HEK293 (cell line): ENCODE measurements around the gene ORMDL1.

Experiments used
- CTCF ChIA-PET: fragments of 350-600 bp; formaldehyde crosslinking; extraction: SDS; loops from one replicate; lab custom pipeline; 2021; ENCODE audit warnings: antibody characterized with exemption; lab: Yijun Ruan, JAX
- POLR2A ChIA-PET: fragments of 300-600 bp; formaldehyde crosslinking; extraction: SDS; loops from one replicate; lab custom pipeline; 2020; ENCODE audit warnings: antibody characterized with exemption, inconsistent platforms; lab: Yijun Ruan, JAX
- H3K27ac ChIP-seq: fragments of 200-500 bp; sonication (Bioruptor generic); 2 replicates; pipeline ENCODE4 v1.5.1; 2014; ENCODE audit warnings: low read depth, low read length, control low read depth, inconsistent platforms; ENCODE audit errors: extremely low read depth
- H3K36me3 ChIP-seq, 2 experiments: fragments of 200-500 bp in 1 of 2; sonication (Bioruptor generic) in 1 of 2; 1 replicate in 1 of 2; 2 replicates in 1 of 2; pipeline ENCODE4 v1.5.1; 2014 to 2017; ENCODE audit warnings: inconsistent platforms in 2 of 2, low read length in 2 of 2; ENCODE audit not compliant: control insufficient read depth in 2 of 2, insufficient read depth in 1 of 2
- H3K4me1 ChIP-seq: fragments of 200-500 bp; sonication (Bioruptor generic); 2 replicates; pipeline ENCODE4 v1.5.1; 2014; ENCODE audit warnings: mild to moderate bottlenecking, low read length, inconsistent platforms; ENCODE audit not compliant: control insufficient read depth, insufficient read depth
- H3K4me3 ChIP-seq: 2 replicates; pipeline ENCODE4 v1.5.1; 2011; ENCODE audit warnings: low read depth, mild to moderate bottlenecking, control low read depth, low read length, moderate library complexity
- H3K9me3 ChIP-seq: fragments of 200-500 bp; sonication (Bioruptor generic); 2 replicates; pipeline ENCODE4 v1.5.1; 2014; ENCODE audit warnings: low read depth, low read length, inconsistent platforms; ENCODE audit not compliant: control insufficient read depth, insufficient read depth
- BCL11A ChIP-seq: fragments of 450-650 bp; formaldehyde crosslinking; IDR thresholded peaks from 2 replicates; pipeline ENCODE4 v1.5.1; 2016; ENCODE audit warnings: low read depth, missing biosample characterization, missing genetic modification characterization
- MYNN ChIP-seq: fragments of 450-650 bp; formaldehyde crosslinking; IDR thresholded peaks from 2 replicates; pipeline ENCODE4 v1.5.1; 2016; ENCODE audit warnings: missing biosample characterization, missing genetic modification characterization, borderline replicate concordance
- OSR2 ChIP-seq: fragments of 450-650 bp; formaldehyde crosslinking; IDR thresholded peaks from 2 replicates; pipeline ENCODE4 v1.5.1; 2016; ENCODE audit warnings: missing biosample characterization, missing genetic modification characterization
- RBAK ChIP-seq: fragments of 450-650 bp; formaldehyde crosslinking; IDR thresholded peaks from 2 replicates; pipeline ENCODE4 v1.5.1; 2016; ENCODE audit warnings: missing biosample characterization, missing genetic modification characterization
- SCRT2 ChIP-seq: fragments of 450-650 bp; formaldehyde crosslinking; IDR thresholded peaks from 2 replicates; pipeline ENCODE4 v1.5.1; 2016; ENCODE audit warnings: missing biosample characterization, missing genetic modification characterization
- TRIM28 ChIP-seq: IDR thresholded peaks from 2 replicates; pipeline ENCODE4 v1.6.1; 2011; ENCODE audit warnings: low read length, control low read depth, borderline replicate concordance
- ZBTB11 ChIP-seq: fragments of 450-650 bp; formaldehyde crosslinking; conservative IDR thresholded peaks from 2 replicates; pipeline ENCODE4 v1.5.1; 2016; ENCODE audit warnings: low read depth, missing biosample characterization, missing genetic modification characterization
- ZBTB7A ChIP-seq: fragments of 450-650 bp; formaldehyde crosslinking; IDR thresholded peaks from 2 replicates; pipeline ENCODE4 v1.5.1; 2016; ENCODE audit warnings: low read depth, missing biosample characterization, missing genetic modification characterization
- ZNF132 ChIP-seq: fragments of 450-650 bp; formaldehyde crosslinking; IDR thresholded peaks from 2 replicates; pipeline ENCODE4 v1.5.1; 2017; ENCODE audit warnings: missing biosample characterization, missing genetic modification characterization, borderline replicate concordance
- ZNF175 ChIP-seq: fragments of 450-650 bp; formaldehyde crosslinking; IDR thresholded peaks from 2 replicates; pipeline ENCODE4 v1.5.1; 2016; ENCODE audit warnings: missing biosample characterization, missing genetic modification characterization
- ZNF416 ChIP-seq: fragments of 450-650 bp; formaldehyde crosslinking; IDR thresholded peaks from 2 replicates; pipeline ENCODE4 v1.5.1; 2016; ENCODE audit warnings: missing biosample characterization, missing genetic modification characterization
- ZNF426 ChIP-seq: fragments of 450-650 bp; formaldehyde crosslinking; IDR thresholded peaks from 2 replicates; pipeline ENCODE4 v1.5.1; 2017; ENCODE audit warnings: missing biosample characterization, missing genetic modification characterization, mild to moderate bottlenecking, inconsistent platforms, moderate library complexity
- ZNF513 ChIP-seq: fragments of 450-650 bp; IDR thresholded peaks from 2 replicates; pipeline ENCODE4 v1.5.1; 2018; ENCODE audit warnings: missing biosample characterization, missing genetic modification characterization
- ZNF514 ChIP-seq: fragments of 450-650 bp; formaldehyde crosslinking; IDR thresholded peaks from 2 replicates; pipeline ENCODE4 v1.5.1; 2016; ENCODE audit warnings: missing biosample characterization, missing genetic modification characterization
- ZNF560 ChIP-seq: fragments of 450-650 bp; formaldehyde crosslinking; IDR thresholded peaks from 2 replicates; pipeline ENCODE4 v1.5.1; 2017; ENCODE audit warnings: missing biosample characterization, missing genetic modification characterization, borderline replicate concordance
- ZNF561 ChIP-seq: fragments of 450-650 bp; IDR thresholded peaks from 2 replicates; pipeline ENCODE4 v1.5.1; 2018; ENCODE audit warnings: missing biosample characterization, missing genetic modification characterization, borderline replicate concordance
- ZNF596 ChIP-seq: fragments of 450-650 bp; IDR thresholded peaks from 2 replicates; pipeline ENCODE4 v1.5.0; 2018; ENCODE audit warnings: missing biosample characterization, mild to moderate bottlenecking, missing genetic modification characterization, moderate library complexity
- ZNF704 ChIP-seq: fragments of 450-650 bp; formaldehyde crosslinking; IDR thresholded peaks from 2 replicates; pipeline ENCODE4 v1.5.1; 2016; ENCODE audit warnings: missing biosample characterization, missing genetic modification characterization
- ZNF830 ChIP-seq: fragments of 450-650 bp; IDR thresholded peaks from 2 replicates; pipeline ENCODE4 v1.5.0; 2018; ENCODE audit warnings: missing biosample characterization, missing genetic modification characterization, low read depth, mild to moderate bottlenecking, moderate library complexity
- ZNF843 ChIP-seq: fragments of 450-650 bp; formaldehyde crosslinking; IDR thresholded peaks from 2 replicates; pipeline ENCODE4 v1.5.1; 2016; ENCODE audit warnings: missing biosample characterization, missing genetic modification characterization
- ZXDB ChIP-seq: fragments of 450-650 bp; formaldehyde crosslinking; IDR thresholded peaks from 2 replicates; pipeline ENCODE4 v1.5.1; 2016; ENCODE audit warnings: missing biosample characterization, missing genetic modification characterization

The ORMDL1 gene

GRCh38 chr2:189782221-189782671, 1.9 kb downstream of the ORMDL1 start (continued):
- no peak for TF ChIP-seq ZBTB7A (tag by site-specific recombination)
- TF ChIP-seq ZNF416 (tag by site-specific recombination): no peak
- no peak for TF ChIP-seq ZNF175
- no peak for TF ChIP-seq TRIM28

- Histone ChIP-seq H3K4me1 (no peaks in the 10 kb centered on the region), H3K4me3 (no peak overlapping the region)
- TF ChIP-seq ZNF704 (tag by site-specific recombination): no peak
- TF ChIP-seq SCRT2: no peak
- TF ChIP-seq ZBTB11: no peak
- no peak for TF ChIP-seq RBAK (tag by site-specific recombination)
- no peak for TF ChIP-seq ZNF561 (tag by site-specific recombination)
- no peak for TF ChIP-seq ZNF843 (tag by site-specific recombination)
- TF ChIP-seq OSR2 (tag by site-specific recombination): no peak
- no peak for TF ChIP-seq ZNF426 (tag by site-specific recombination)
- TF ChIP-seq ZNF596: no peak
- no peak for TF ChIP-seq ZNF514 (tag by site-specific recombination)
- no peak for TF ChIP-seq ZXDB (tag by site-specific recombination)
- TF ChIP-seq ZNF830 (tag by site-specific recombination): no peak
- TF ChIP-seq MYNN: no peak
- no peak for TF ChIP-seq ZNF132 (tag by site-specific recombination)
- no peak for TF ChIP-seq ZNF513 (tag by site-specific recombination)
- no peak for TF ChIP-seq BCL11A (tag by site-specific recombination)
- TF ChIP-seq ZNF560 (tag by site-specific recombination): no peak
- TF ChIP-seq, all 188 proteins: peak for 0
- CTCF ChIA-PET: interaction anchor here (0.6 to 1.8 kb wide), 2 partner anchors 9 to 20 kb away, joined by 4 to 15 read pairs; partner anchors contain the start of gene OSGEPL1
- Histone ChIP-seq H3K27ac (no peak overlapping the region), H3K36me3 (peaks cover 57 to 83% of the 10 kb centered on the region in 2 experiments), H3K9me3 (no peaks in the 10 kb centered on the region)
- POLR2A ChIA-PET: interaction anchor here (0.9 kb wide), 1 partner anchor 9 kb away, joined by 3 read pairs; the partner anchor contains the start of gene OSGEPL1
Measured at GRCh38 chr2:189772212-189772611, 11.9 kb downstream of the ORMDL1 start.
